ENCODE results near the gene ADTRP. TPM values are rescaled to one million over a fixed set of nuclear protein-coding genes. Genes with fewer than 3 reads are reported as not detected.

ADTRP gene
- total and polyA plus RNA-seq, 10 of the 15 experiments (the other 5 are each of a cell fraction or from before 2014, with no cell fraction given): 0.10 to 2.6 (median 2.1) TPM

- intact Hi-C loops (cut with micrococcal nuclease; ENCODE audit: unreplicated experiment) (no loop called here), in situ Hi-C loops (cut with MboI) (no loop called here)
- H3K27ac ChIP-seq (ENCODE audit: control insufficient read depth, insufficient read depth): no peak overlapping the region
- POLR2A ChIA-PET: no interaction called here
- no peaks in the 10 kb centered on the region for H3K79me2 ChIP-seq (ENCODE audit: control insufficient read depth, insufficient read depth, low read length)
- 85% methylated on average over 6 of the region's 6 CpGs for WGBS (ENCODE audit: insufficient coverage, insufficient replicate concordance, low lambda C conversion rate, missing lambda C conversion rate)
- H3K4me2 ChIP-seq (ENCODE audit: control insufficient read depth, insufficient read depth): no peak overlapping the region
- no peak overlapping the region for H3K9ac ChIP-seq (ENCODE audit: control insufficient read depth, insufficient read depth, low read length)
- RAD21 ChIA-PET (ENCODE audit: unreplicated experiment): interaction anchor here (0.8 to 1.1 kb wide), 2 partner anchors 9 to 21 kb away, joined by 3 read pairs; no protein-coding TSS in a partner anchor
- SMC1A ChIA-PET (ENCODE audit: uncharacterized antibody, unreplicated experiment): interaction anchor here (0.7 to 2.7 kb wide), 5 partner anchors 10 to 97 kb away, joined by 3 to 10 read pairs (median 3); no protein-coding TSS in a partner anchor
- H3K27me3 ChIP-seq (replicated peaks in 1 of 2; ENCODE audit: control insufficient read depth in 2 of 2, insufficient read depth in 2 of 2, low read length in 1 of 2): no peaks in the 10 kb centered on the region
- H4K20me1 ChIP-seq (ENCODE audit: control insufficient read depth, insufficient read depth): no peaks in the 10 kb centered on the region
- CTCF ChIA-PET: interaction anchor here (1.1 to 1.7 kb wide), 3 partner anchors 8 to 21 kb away, joined by 3 to 4 read pairs (median 3); no protein-coding TSS in a partner anchor
- H2AFZ ChIP-seq (ENCODE audit: control insufficient read depth, low read depth, low read length): no peak overlapping the region
- no peak overlapping the region for H3K4me3 ChIP-seq
- peaks cover 6% of the 10 kb centered on the region; the same call in 1 of the 2 replicates for H3K4me1 ChIP-seq (ENCODE audit: control insufficient read depth, insufficient read depth, low read length)
- BruUV-seq (replicated peaks): no TSS peak
- H3K9me3 ChIP-seq (replicated peaks; ENCODE audit: control insufficient read depth, insufficient read depth, low read length): no peaks in the 10 kb centered on the region; the same call in 2 of the 3 replicates
- no peaks in the 10 kb centered on the region for H3K36me3 ChIP-seq (ENCODE audit: control insufficient read depth in 2 of 2, insufficient read depth in 2 of 2, low read length in 1 of 2)
- no peak for ATAC-seq
- no peak for TF ChIP-seq ZNF592 (IDR thresholded peaks at IDR 0.05)
- TF ChIP-seq ZBTB33 (IDR thresholded peaks at IDR 0.05): no peak
- no peak for TF ChIP-seq NR2C1 (IDR thresholded peaks at IDR 0.05)
- TF ChIP-seq CBFB (IDR thresholded peaks at IDR 0.05; ENCODE audit: low read depth): no peak
- no peak for TF ChIP-seq USF1 (IDR thresholded peaks at IDR 0.05; ENCODE audit: borderline replicate concordance, extremely low read length, insufficient read depth, low read depth, low read length)
- TF ChIP-seq WRNIP1 (IDR thresholded peaks at IDR 0.05; ENCODE audit: borderline replicate concordance, low read depth, low read length): no peak
- TF ChIP-seq NKRF (conservative IDR thresholded peaks at IDR 0.05): no peak
- TF ChIP-seq CHD4 (IDR thresholded peaks at IDR 0.05): no peak
- TF ChIP-seq ASH2L (IDR thresholded peaks at IDR 0.05; ENCODE audit: borderline replicate concordance, low read depth): no peak
- no peak for TF ChIP-seq CTCF (IDR thresholded peaks at IDR 0.05 in 2 of 3, conservative IDR thresholded peaks at IDR 0.05 in 1 of 3; ENCODE audit: control insufficient read depth in 2 of 3, extremely low read depth in 1 of 3, insufficient read depth in 1 of 3, low read depth in 3 of 3, low read length in 3 of 3)
- no peak for TF ChIP-seq RBBP5 (conservative IDR thresholded peaks at IDR 0.05)
- TF ChIP-seq TCF3 (IDR thresholded peaks at IDR 0.05; ENCODE audit: borderline replicate concordance, insufficient read depth, low read depth, low read length): no peak
- FAIRE-seq: no peak
- DNase-seq (ENCODE audit: low read depth, low spot score): no peak
Measured at GRCh38 chr6:11804135-11804534, 25.5 kb upstream of the ADTRP start.
